K562 (cell line): ENCODE data around the gene GALNT12. TPM values are rescaled to one million over a fixed set of nuclear protein-coding genes. Genes with fewer than 3 reads are reported as not detected.

Experiments
- ATAC-seq: fragments of 200-7000 bp; cut with Tn5 transposase; 3 replicates; pipeline ENCODE4 v1.9.1; 2020; ENCODE audit warnings: moderate library complexity
- BruUV-seq: library from RNA; stranded (reverse); fragments of 400-500 nt; replicated peaks from 2 replicates; lab custom pipeline; 2021; lab: Mats Ljungman, UMichigan
- CTCF ChIA-PET: fragments of 300-600 bp; formaldehyde crosslinking; extraction: SDS; loops from one replicate; lab custom pipeline; 2021; ENCODE audit warnings: low intra/inter-chr PET ratio; lab: Yijun Ruan, JAX
- POLR2A ChIA-PET: fragments of 300-600, 350-650 bp; sonication (Branson Sonifier 250); formaldehyde crosslinking; extraction: SDS; loops from one replicate; lab custom pipeline; 2021; ENCODE audit warnings: antibody characterized with exemption, inconsistent platforms; lab: Yijun Ruan, JAX
- DNase-seq, 4 experiments: peaks; one replicate each; pipeline versions ENCODE4 v3.0.0 to v3.0.0-alpha.2; 2011 to 2018; ENCODE audit warnings: low spot score in 3 of 4, mixed read lengths in 3 of 4; ENCODE audit errors: extremely low read depth in 1 of 4
- FAIRE-seq: peaks from 2 replicates; lab custom pipeline; 2011; peaks lifted over from hg19 to GRCh38; lab: Jason Lieb, UNC
- H2AFZ ChIP-seq: 2 replicates; pipeline ENCODE4 v1.6.0; 2011; ENCODE audit warnings: low read depth, low read length, control low read depth, inconsistent platforms
- H3K27ac ChIP-seq: fragments of 200-600 bp; 3 replicates; pipeline ENCODE4 v1.8.0; 2011; ENCODE audit warnings: low read depth, mild to moderate bottlenecking, control low read depth, inconsistent platforms, low read length, moderate library complexity, mixed read lengths; ENCODE audit errors: extremely low read depth
- H3K27me3 ChIP-seq, 2 experiments: fragments of 300-600 bp in 1 of 2; 2 replicates in 1 of 2; 3 replicates in 1 of 2; pipeline versions ENCODE4 v1.6.0 to v1.8.0; 2011; ENCODE audit warnings: inconsistent platforms in 2 of 2, low read length in 2 of 2, mild to moderate bottlenecking in 1 of 2, mixed read lengths in 1 of 2, moderate library complexity in 1 of 2; ENCODE audit not compliant: control insufficient read depth in 2 of 2, insufficient read depth in 2 of 2
- H3K36me3 ChIP-seq: fragments of 300-600 bp; 3 replicates; pipeline ENCODE4 v1.8.0; 2011; ENCODE audit warnings: mild to moderate bottlenecking, low read length, inconsistent platforms; ENCODE audit not compliant: control insufficient read depth, insufficient read depth
- H3K4me1 ChIP-seq, 2 experiments: fragments of 200-600 bp in 1 of 2; replicated peaks in 1 of 2; 2 replicates in 1 of 2; 3 replicates in 1 of 2; pipeline versions ENCODE4 v1.5.1 to v1.8.0; 2011; ENCODE audit warnings: inconsistent platforms in 2 of 2, low read length in 2 of 2, mild to moderate bottlenecking in 1 of 2, mixed read lengths in 1 of 2, moderate library complexity in 1 of 2; ENCODE audit not compliant: control insufficient read depth in 2 of 2, insufficient read depth in 2 of 2
- H3K4me2 ChIP-seq: 2 replicates; pipeline ENCODE4 v1.6.1; 2011; ENCODE audit warnings: low read length, control low read depth, inconsistent platforms, mixed read lengths; ENCODE audit not compliant: insufficient read depth
- H3K4me3 ChIP-seq: fragments of 200-600 bp; sonication (generic), shearing (Covaris generic); 2 replicates; pipeline ENCODE4 v1.5.1; 2016; ENCODE audit warnings: control low read depth, inconsistent platforms
- H3K79me2 ChIP-seq: fragments of 200-600 bp; 3 replicates; pipeline ENCODE4 v1.8.0; 2011; ENCODE audit warnings: low read length, inconsistent platforms; ENCODE audit not compliant: control insufficient read depth, insufficient read depth
- H3K9ac ChIP-seq, 2 experiments: 2 replicates each; pipeline versions ENCODE4 v1.6.0 to v1.6.1; 2011; ENCODE audit warnings: low read depth in 2 of 2, low read length in 2 of 2, control low read depth in 1 of 2, inconsistent platforms in 1 of 2, mild to moderate bottlenecking in 1 of 2, mixed read lengths in 1 of 2; ENCODE audit not compliant: insufficient read depth in 1 of 2
- H3K9me1 ChIP-seq: one replicate; pipeline ENCODE4 v1.6.0; 2011; ENCODE audit warnings: inconsistent platforms, mild to moderate bottlenecking, low read length, moderate library complexity; ENCODE audit not compliant: control insufficient read depth, insufficient read depth
- H3K9me3 ChIP-seq: replicated peaks from 2 replicates; pipeline ENCODE4 v1.5.1; 2011; ENCODE audit warnings: low read depth, low read length, inconsistent platforms; ENCODE audit not compliant: control insufficient read depth, insufficient read depth
- H4K20me1 ChIP-seq: replicated peaks from 2 replicates; pipeline ENCODE4 v1.6.1; 2011; ENCODE audit warnings: low read length, inconsistent platforms, mixed read lengths; ENCODE audit not compliant: control insufficient read depth, insufficient read depth
- CCAR2 ChIP-seq: fragments of 200-400 bp; formaldehyde crosslinking; IDR thresholded peaks from 2 replicates; pipeline ENCODE4 v1.6.1; 2017; ENCODE audit warnings: mild to moderate bottlenecking, low read depth, low read length
- PHB ChIP-seq: fragments of 250-450 bp; sonication (Bioruptor Pico); IDR thresholded peaks from 2 replicates; pipeline ENCODE4 v1.5.0; 2021
- RAD21 ChIP-seq, 2 experiments: fragments of 250-450 bp in 1 of 2; fragments of 450-650 bp in 1 of 2; sonication (Bioruptor Pico) in 1 of 2; formaldehyde crosslinking in 1 of 2; IDR thresholded peaks in 1 of 2; conservative IDR thresholded peaks in 1 of 2; 2 replicates each; pipeline versions ENCODE4 v1.4.0 to v1.8.0; 2020 to 2022; ENCODE audit warnings: mild to moderate bottlenecking in 2 of 2, moderate library complexity in 1 of 2
- WGBS: fragments of 100-300 bp; shearing (Covaris generic); methylation state at CpG from one replicate; pipeline ENCODE4 v1.1.6; 2016; ENCODE audit warnings: low coverage, mixed read lengths; ENCODE audit not compliant: insufficient coverage; ENCODE audit errors: missing lambda C conversion rate; 5-methylcytosine and 5-hydroxymethylcytosine counted together
- in situ Hi-C: fragments of 300-500 bp; cut with MboI; formaldehyde crosslinking; loops from 4 replicates; pipeline ENCODE4 v1.15.0; 2018; ENCODE audit warnings: inconsistent platforms, mixed read lengths
- intact Hi-C: fragments of 100-400 bp; cut with micrococcal nuclease; formaldehyde crosslinking; loops from 2 replicates; pipeline ENCODE4 v1.14.2; 2022
- polyA plus RNA-seq, 8 experiments: library from polyadenylated mRNA; depleted of rRNA in 4 of 8; stranded (reverse) in 5 of 8; unstranded in 3 of 8; fragments of >200 nt; fragmentation: Nextera tagmentation in 2 of 8; fragmentation: Illumina TruSeq in 1 of 8; extraction: Ambion mirVana in 2 of 8; extraction: Trizol in 1 of 8; gene quantifications; 2 replicates each; pipeline versions ENCODE4 v1.2.1 to v1.2.3, GENCODE V29; 2011 to 2014; ENCODE audit warnings: inconsistent platforms in 1 of 8, missing spikeins in 1 of 8
- total RNA-seq, 7 experiments: library from RNA; depleted of rRNA in 6 of 7; stranded (reverse); fragments of >200 nt in 6 of 7; fragmentation: Illumina TruSeq in 2 of 7; extraction: Trizol in 2 of 7; gene quantifications; 2 replicates each; pipeline versions ENCODE4 v1.2.1 to v1.2.3, GENCODE V29; 2011 to 2021; ENCODE audit warnings: low replicate concordance in 1 of 7

Gene GALNT12
- total and polyA plus RNA-seq, 9 of the 15 experiments (the other 6 are each of a cell fraction or from before 2014, with no cell fraction given): 29.7 to 82.9 (median 44.2) TPM

DNA sequence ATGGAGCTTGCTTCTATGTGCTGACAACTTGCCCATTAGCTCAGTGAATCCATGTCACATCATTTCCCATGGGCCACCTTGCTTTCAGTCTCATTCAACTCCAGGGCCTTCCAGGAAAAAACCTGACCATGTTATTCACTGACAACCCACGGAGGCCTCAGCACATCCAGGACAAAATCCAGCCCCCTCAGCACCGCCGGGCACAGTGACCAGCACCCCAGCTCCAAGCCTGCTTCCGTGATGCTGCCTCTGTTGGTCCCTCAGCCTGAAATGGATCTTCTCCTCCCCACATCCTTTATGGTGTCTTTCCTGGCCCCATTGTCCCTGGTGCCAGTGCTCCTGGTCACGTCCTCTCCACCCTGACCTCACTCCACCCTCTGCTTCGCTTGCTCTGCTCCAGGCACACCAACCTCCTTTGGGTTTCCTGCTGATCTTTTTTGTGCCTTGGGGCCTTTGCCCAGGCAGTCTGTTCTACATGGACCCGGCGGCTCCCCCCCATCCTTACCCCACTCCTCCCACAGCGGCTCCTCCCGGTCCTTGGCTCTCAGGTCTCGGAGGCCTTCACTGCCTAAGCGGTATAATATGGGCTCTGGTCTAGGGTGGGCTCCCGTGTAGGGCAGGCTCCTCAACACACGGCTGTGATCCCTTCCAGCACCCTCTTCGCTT lies 36.1 kb upstream of the GALNT12 start:
- TF ChIP-seq RAD21 (CRISPR knock-in tag; conservative IDR thresholded peaks at IDR 0.05 in 1 of 2, IDR thresholded peaks at IDR 0.05 in 1 of 2) (no peak), PHB (CRISPR knock-in tag) (no peak), CCAR2 (no peak)
- Histone ChIP-seq H3K4me2 (no peak overlapping the region), H3K4me1 (peaks cover 0 to 3% of the 10 kb centered on the region in 2 experiments; a peak in 1 of 5 replicates), H4K20me1 (no peaks in the 10 kb centered on the region), H3K27me3 (no peaks in the 10 kb centered on the region), H3K9ac (no peak overlapping the region), H2AFZ (no peak overlapping the region), H3K9me3 (no peaks in the 10 kb centered on the region), H3K27ac (no peak overlapping the region), H3K36me3 (peaks cover 83% of the 10 kb centered on the region), H3K79me2 (no peaks in the 10 kb centered on the region), H3K4me3 (no peak overlapping the region), H3K9me1 (peaks cover 2% of the 10 kb centered on the region)
- FAIRE-seq (no peak), ATAC-seq (no peak), DNase-seq (no peak)
- intact Hi-C loops: no loop called here
- ChIA-PET CTCF (interaction anchor here (1.1 kb wide), 1 partner anchor 456 kb away, joined by 3 read pairs; no protein-coding TSS in a partner anchor), POLR2A (interaction anchor here (0.6 kb wide), 2 partner anchors 39 to 45 kb away, joined by 3 to 5 read pairs; no protein-coding TSS in a partner anchor)
- WGBS: 96% methylated on average over 15 of the region's 15 CpGs
- BruUV-seq: no TSS peak
- in situ Hi-C loops: loop anchor here (10.0 kb wide), 1 partner anchor 457 kb away; no protein-coding TSS in a partner anchor
